Measurements from ENCODE around the gene KIF2C. TPM values are rescaled to one million over a fixed set of nuclear protein-coding genes. Genes with fewer than 3 reads are reported as not detected.

The KIF2C gene
- total and polyA plus RNA-seq, 9 of the 15 experiments (the other 6 are each of a cell fraction or from before 2014, with no cell fraction given) = 84.9 to 226 (median 169) TPM

GRCh38 chr1:44721485-44722361, 17.9 kb upstream of the KIF2C start (continued):
- no peak for TF ChIP-seq THRAP3 (IDR thresholded peaks at IDR 0.05; ENCODE audit: borderline replicate concordance)
- peak; percentile 99 for TF ChIP-seq ZNF655 (CRISPR knock-in tag; IDR thresholded peaks at IDR 0.05)
- peak; percentile 65; the same call in 1 of the 2 replicates for TF ChIP-seq DDX20 (tag; IDR thresholded peaks at IDR 0.05; ENCODE audit: low read depth)
- TF ChIP-seq ZNF395 (CRISPR knock-in tag; IDR thresholded peaks at IDR 0.05) = peak; percentile 98
- TF ChIP-seq ZNF408 (CRISPR knock-in tag; IDR thresholded peaks at IDR 0.05; ENCODE audit: low read depth) = peak; percentile 37; the same call in 1 of the 2 replicates
- TF ChIP-seq ILK (tag; IDR thresholded peaks at IDR 0.05; ENCODE audit: borderline replicate concordance, low read depth) = peak; percentile 68; the same call in 1 of the 2 replicates
- no peak for TF ChIP-seq COPS2 (conservative IDR thresholded peaks at IDR 0.05)
- TF ChIP-seq RBFOX2 (IDR thresholded peaks at IDR 0.05; ENCODE audit: low read depth, low read length) = peak; percentile 94
- TF ChIP-seq TAL1 (IDR thresholded peaks at IDR 0.05) = peak; percentile 54
- peak; percentile 98; the same call in 1 of the 2 replicates for TF ChIP-seq ZFP30 (CRISPR knock-in tag; IDR thresholded peaks at IDR 0.05; ENCODE audit: borderline replicate concordance)
- 0 out of 2 replicates have a peak, but pooled peaks have one; percentile 64 for TF ChIP-seq ID3 (CRISPR knock-in tag; IDR thresholded peaks at IDR 0.05)
- TF ChIP-seq ID3 (tag; IDR thresholded peaks at IDR 0.05) = peak; percentile 91
- no peak for TF ChIP-seq KAT2B (IDR thresholded peaks at IDR 0.05; ENCODE audit: low read depth, low read length)
- 0 out of 2 replicates have a peak, but pooled peaks have one; percentile 13 for TF ChIP-seq SIN3B (IDR thresholded peaks at IDR 0.05; ENCODE audit: low read depth)
- peak; percentile 80 for TF ChIP-seq DPF2 (IDR thresholded peaks at IDR 0.05)
- TF ChIP-seq ZNF699 (CRISPR knock-in tag; IDR thresholded peaks at IDR 0.05; ENCODE audit: insufficient replicate concordance) = no peak
- peak; percentile 82 for TF ChIP-seq SNIP1 (IDR thresholded peaks at IDR 0.05; ENCODE audit: low read depth)
- no peak for TF ChIP-seq SAFB2 (IDR thresholded peaks at IDR 0.05; ENCODE audit: borderline replicate concordance, low read depth, low read length, severe bottlenecking)
- peak; percentile 73; the same call in 1 of the 2 replicates for TF ChIP-seq ZFX (CRISPR knock-in tag; IDR thresholded peaks at IDR 0.05)
- peak; percentile 97 for TF ChIP-seq TEAD4 (IDR thresholded peaks at IDR 0.05; ENCODE audit: low read length)
- no peak for TF ChIP-seq TEAD4 (CRISPR knock-in tag; IDR thresholded peaks at IDR 0.05; ENCODE audit: borderline replicate concordance)
- TF ChIP-seq CREB3L1 (IDR thresholded peaks at IDR 0.05; ENCODE audit: borderline replicate concordance, low read depth) = peak; percentile 83
- no peak; the same call in 1 of the 2 replicates for TF ChIP-seq DNMT1 (IDR thresholded peaks at IDR 0.05)

Measured in K562 (cell line).